Suprapubic skin (tissue), 4 donors: ENCODE measurements around the gene ASPN.

Source experiments
- CTCF ChIP-seq, 2 donors: fragments of 200-600 bp in 1 of 2; fragments of 450-650 bp in 1 of 2; sonication (generic) in 1 of 2; IDR thresholded peaks; one replicate each; pipeline ENCODE4 v1.5.1; 2016 to 2019; ENCODE audit warnings: antibody characterized with exemption in 2 of 2, mild to moderate bottlenecking in 1 of 2, moderate library complexity in 1 of 2
- EP300 ChIP-seq: sonication (generic); formaldehyde crosslinking; IDR thresholded peaks from one replicate; pipeline ENCODE4 v1.6.1; 2017; ENCODE audit warnings: antibody characterized with exemption
- POLR2A ChIP-seq, 2 donors: fragments of 450-650 bp; IDR thresholded peaks; one replicate each; pipeline ENCODE4 v1.6.1; 2017; ENCODE audit warnings: antibody characterized with exemption in 2 of 2, mild to moderate bottlenecking in 2 of 2, moderate library complexity in 2 of 2
- POLR2AphosphoS5 ChIP-seq, 3 donors: sonication (generic); formaldehyde crosslinking; IDR thresholded peaks; one replicate each; pipeline ENCODE4 v1.6.1; 2017; ENCODE audit warnings: antibody characterized with exemption in 3 of 3

GRCh38 chr9:92429836-92430235 lies 52.5 kb downstream of the ASPN start:
- TF ChIP-seq CTCF (IDR thresholded peaks at IDR 0.05) (no peak), EP300 (no peak), POLR2A (IDR thresholded peaks at IDR 0.05) (no peak), POLR2AphosphoS5 (IDR thresholded peaks at IDR 0.05) (no peak)
